ENCODE data around the gene SLC25A30. TPM values are rescaled to one million over a fixed set of nuclear protein-coding genes. Genes with fewer than 3 reads are reported as not detected.

Gene SLC25A30
- total RNA-seq, 1 donor from 2014 or later, result 18.4 TPM

- Histone ChIP-seq H3K27me3 (ENCODE audit: control insufficient read depth, insufficient read depth, low read length) (no peaks in the 10 kb centered on the region), H3K36me3 (ENCODE audit: control insufficient read depth, insufficient read depth, low read length) (peaks cover 5% of the 10 kb centered on the region), H3K4me3 (ENCODE audit: low read depth, low read length) (no peak overlapping the region)
- FAIRE-seq, result no peak
- peak; percentile 24 for DNase-seq (ENCODE audit: low read depth)
- no peak for TF ChIP-seq CTCF (IDR thresholded peaks at IDR 0.05; ENCODE audit: insufficient read depth, low read length, severe bottlenecking)
These were observed 5.7 kb downstream of the SLC25A30 start for GRCh38 chr13:45412274-45413049.

GRCh38 chr13:45411631-45412030 is 6.5 kb downstream of the SLC25A30 start:
- Histone ChIP-seq H3K36me3 (ENCODE audit: control insufficient read depth, insufficient read depth, low read length) (peaks cover 5% of the 10 kb centered on the region), H3K4me3 (ENCODE audit: low read depth, low read length) (no peak overlapping the region), H3K27me3 (ENCODE audit: control insufficient read depth, insufficient read depth, low read length) (no peaks in the 10 kb centered on the region)
- TF ChIP-seq CTCF (IDR thresholded peaks at IDR 0.05; ENCODE audit: insufficient read depth, low read length, severe bottlenecking), result no peak
- no peak for DNase-seq (ENCODE audit: low read depth)
- no peak for FAIRE-seq

DNA sequence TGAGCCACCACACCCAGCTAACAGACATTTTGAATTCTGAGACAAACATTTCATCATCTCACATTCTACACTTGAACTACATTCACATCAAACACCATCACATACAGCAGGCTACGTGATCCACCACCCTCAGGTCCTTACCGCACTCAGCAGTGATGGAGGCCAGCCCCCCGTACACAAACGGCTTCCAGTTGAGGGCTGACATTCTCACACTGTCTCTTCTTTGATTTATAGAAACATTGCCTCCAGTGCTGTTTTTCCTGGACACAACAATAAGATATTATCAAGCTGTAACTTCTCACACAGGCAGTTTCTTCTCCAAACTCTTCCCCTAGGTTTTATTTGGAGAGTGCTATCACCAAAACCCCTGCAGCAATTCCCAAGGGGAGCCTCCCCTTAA is 7.0 kb downstream of the SLC25A30 start:
- Histone ChIP-seq H3K27me3 (ENCODE audit: control insufficient read depth, insufficient read depth, low read length) (no peaks in the 10 kb centered on the region), H3K4me3 (ENCODE audit: low read depth, low read length) (no peak overlapping the region), H3K36me3 (ENCODE audit: control insufficient read depth, insufficient read depth, low read length) (peaks cover 5% of the 10 kb centered on the region)
- no peak for TF ChIP-seq CTCF (IDR thresholded peaks at IDR 0.05; ENCODE audit: insufficient read depth, low read length, severe bottlenecking)
- no peak for FAIRE-seq
- no peak for DNase-seq (ENCODE audit: low read depth)

DNA sequence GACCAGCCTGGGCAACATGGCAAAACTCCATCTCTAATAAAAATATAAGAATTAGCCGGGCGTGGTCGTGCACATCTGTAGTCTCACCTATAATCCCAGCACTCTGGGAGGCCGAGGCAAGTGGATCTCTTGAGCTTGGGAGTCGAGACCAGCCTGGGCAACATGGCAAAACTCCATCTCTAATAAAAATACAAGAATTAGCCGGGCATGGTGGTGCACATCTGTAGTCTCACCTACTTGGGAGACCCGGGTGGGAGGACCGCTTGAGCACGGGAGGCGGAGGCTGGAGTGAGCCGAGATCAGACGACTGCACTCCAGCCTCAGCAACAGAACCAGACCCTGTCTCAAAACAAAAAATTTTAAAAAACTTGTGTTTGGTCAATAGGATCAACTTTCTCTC is 7.7 kb downstream of the SLC25A30 start:
- FAIRE-seq (no peak), DNase-seq (ENCODE audit: low read depth) (no peak)
- H3K36me3 ChIP-seq (ENCODE audit: control insufficient read depth, insufficient read depth, low read length), result peaks cover 5% of the 10 kb centered on the region
- no peaks in the 10 kb centered on the region for H3K27me3 ChIP-seq (ENCODE audit: control insufficient read depth, insufficient read depth, low read length)
- H3K4me3 ChIP-seq (ENCODE audit: low read depth, low read length), result no peak overlapping the region
- no peak for TF ChIP-seq CTCF (IDR thresholded peaks at IDR 0.05; ENCODE audit: insufficient read depth, low read length, severe bottlenecking)

DNA sequence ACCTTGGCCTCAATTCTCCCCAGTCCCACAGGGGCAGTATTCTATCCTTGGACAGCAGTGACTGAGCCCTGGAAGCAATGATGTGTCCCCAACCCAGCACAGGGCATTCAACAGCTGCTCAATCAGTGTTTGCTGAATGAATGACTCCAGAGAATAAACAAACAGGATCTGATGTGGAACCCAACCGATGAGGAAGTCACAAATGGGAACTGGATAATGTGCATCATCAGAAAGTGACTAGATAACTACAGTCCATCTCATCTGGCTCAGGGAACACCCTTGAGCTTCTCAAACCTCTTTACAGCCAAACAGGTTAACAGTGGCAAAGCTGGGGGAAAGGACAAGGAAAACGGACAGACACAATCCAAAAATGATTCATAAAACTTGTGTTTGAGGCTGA is 8.2 kb downstream of the SLC25A30 start:
- FAIRE-seq (peak; percentile 60), DNase-seq (ENCODE audit: low read depth) (no peak)
- no peak for TF ChIP-seq CTCF (IDR thresholded peaks at IDR 0.05; ENCODE audit: insufficient read depth, low read length, severe bottlenecking)
- H3K36me3 ChIP-seq (ENCODE audit: control insufficient read depth, insufficient read depth, low read length), result peaks cover 5% of the 10 kb centered on the region
- H3K4me3 ChIP-seq (ENCODE audit: low read depth, low read length), result no peak overlapping the region
- no peaks in the 10 kb centered on the region for H3K27me3 ChIP-seq (ENCODE audit: control insufficient read depth, insufficient read depth, low read length)

- FAIRE-seq, result no peak
- no peak for DNase-seq (ENCODE audit: low read depth)
- Histone ChIP-seq H3K36me3 (ENCODE audit: control insufficient read depth, insufficient read depth, low read length) (peaks cover 5% of the 10 kb centered on the region), H3K4me3 (ENCODE audit: low read depth, low read length) (no peak overlapping the region), H3K27me3 (ENCODE audit: control insufficient read depth, insufficient read depth, low read length) (no peaks in the 10 kb centered on the region)
- no peak for TF ChIP-seq CTCF (IDR thresholded peaks at IDR 0.05; ENCODE audit: insufficient read depth, low read length, severe bottlenecking)
These were observed 11.8 kb downstream of the SLC25A30 start for GRCh38 chr13:45406421-45406820.

All from bronchial epithelial cell (primary cell).